ENCODE data around the gene TENT5C.
"Not testable (repeated sequence)": the region's sequence is repeated elsewhere in the genome, so short reads cannot be mapped to it uniquely, and the experiment has no call there.

Gene TENT5C

GRCh38 chr1:117605774-117606648 lies at the start of gene TENT5C:
TENT5C (plus strand) TSS chr1:117606048; CDS start chr1:117622869, 16,821 bp downstream.
- peak; percentile 92 for DNase-seq

GRCh38 chr1:117556341-117556740 lies 49.5 kb upstream of the TENT5C start:
- no peak for DNase-seq

GRCh38 chr1:117556976-117557375 lies 48.9 kb upstream of the TENT5C start:
- no peak for DNase-seq

GRCh38 chr1:117558451-117558850 lies 47.4 kb upstream of the TENT5C start:
- DNase-seq, result not testable (repeated sequence)

- no peak for DNase-seq
Observed at GRCh38 chr1:117559139-117559538, 46.7 kb upstream of the TENT5C start.

- no peak for DNase-seq
Observed at GRCh38 chr1:117559985-117560384, 45.9 kb upstream of the TENT5C start.

GRCh38 chr1:117561071-117561470 lies 44.8 kb upstream of the TENT5C start:
- no peak for DNase-seq

- no peak for DNase-seq
Observed at GRCh38 chr1:117561551-117561950, 44.3 kb upstream of the TENT5C start.

- DNase-seq, result peak; percentile 10
Observed at GRCh38 chr1:117562581-117563491, 43.0 kb upstream of the TENT5C start.

- no peak for DNase-seq
Observed at GRCh38 chr1:117563492-117563875, 42.4 kb upstream of the TENT5C start.

- no peak for DNase-seq
Observed at GRCh38 chr1:117564227-117565075, 41.4 kb upstream of the TENT5C start.

- no peak for DNase-seq
Observed at GRCh38 chr1:117565076-117565556, 40.7 kb upstream of the TENT5C start.

GRCh38 chr1:117565745-117566455 lies 39.9 kb upstream of the TENT5C start:
- DNase-seq, result peak; percentile 44

- DNase-seq, result no peak
Observed at GRCh38 chr1:117566556-117566955, 39.3 kb upstream of the TENT5C start.

- no peak for DNase-seq
Observed at GRCh38 chr1:117567435-117567834, 38.4 kb upstream of the TENT5C start.

GRCh38 chr1:117567976-117568375 lies 37.9 kb upstream of the TENT5C start:
- no peak for DNase-seq

- DNase-seq, result no peak
Observed at GRCh38 chr1:117568999-117569398, 36.8 kb upstream of the TENT5C start.

GRCh38 chr1:117569856-117570255 lies 36.0 kb upstream of the TENT5C start:
- no peak for DNase-seq

GRCh38 chr1:117570988-117571409 lies 34.8 kb upstream of the TENT5C start:
- DNase-seq, result peak; percentile 43

GRCh38 chr1:117571496-117571895 lies 34.4 kb upstream of the TENT5C start:
- DNase-seq, result no peak

- DNase-seq, result no peak
Observed at GRCh38 chr1:117572546-117572945, 33.3 kb upstream of the TENT5C start.
